CD4-positive, alpha-beta T cell treated with Interleukin-4 for 1 hour (primary cell): Measurements from ENCODE around the gene TDRD6.
"Not testable (repeated sequence)": the region's sequence is repeated elsewhere in the genome, so short reads cannot be mapped to it uniquely, and the experiment has no call there.

Source experiments
- DNase-seq, 2 donors: peaks; one replicate each; pipeline ENCODE4 v3.0.0-alpha.2; 2020 to 2022

TDRD6 gene

GRCh38 chr6:46687619-46688097, at the start of gene TDRD6:
Gene TDRD6, plus strand, starts transcription at chr6:46687885. Its CDS starts 244 bp downstream, at chr6:46688129.
- DNase-seq = no peak

GRCh38 chr6:46637933-46638332, 49.8 kb upstream of the TDRD6 start:
- DNase-seq = no peak

DNA sequence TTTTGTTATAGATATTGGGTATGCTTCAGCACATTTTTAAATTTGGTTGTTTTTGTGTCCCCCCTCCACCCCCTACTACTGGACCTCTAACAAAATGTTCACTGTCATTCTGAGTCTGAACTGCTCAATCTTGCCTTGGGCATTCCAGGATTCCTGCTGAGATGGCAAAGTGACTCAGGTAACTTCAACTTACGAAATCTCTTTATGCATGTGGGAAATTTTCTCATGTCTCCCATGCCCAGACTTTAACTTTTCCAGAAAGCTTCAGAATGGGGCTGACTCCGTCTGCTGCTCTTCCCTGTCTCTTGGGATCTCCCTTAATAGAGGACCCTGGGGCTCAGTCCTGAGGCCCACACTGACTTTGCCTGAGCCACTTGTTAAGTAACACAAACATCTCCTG, 49.0 kb upstream of the TDRD6 start:
- DNase-seq = no peak

DNA sequence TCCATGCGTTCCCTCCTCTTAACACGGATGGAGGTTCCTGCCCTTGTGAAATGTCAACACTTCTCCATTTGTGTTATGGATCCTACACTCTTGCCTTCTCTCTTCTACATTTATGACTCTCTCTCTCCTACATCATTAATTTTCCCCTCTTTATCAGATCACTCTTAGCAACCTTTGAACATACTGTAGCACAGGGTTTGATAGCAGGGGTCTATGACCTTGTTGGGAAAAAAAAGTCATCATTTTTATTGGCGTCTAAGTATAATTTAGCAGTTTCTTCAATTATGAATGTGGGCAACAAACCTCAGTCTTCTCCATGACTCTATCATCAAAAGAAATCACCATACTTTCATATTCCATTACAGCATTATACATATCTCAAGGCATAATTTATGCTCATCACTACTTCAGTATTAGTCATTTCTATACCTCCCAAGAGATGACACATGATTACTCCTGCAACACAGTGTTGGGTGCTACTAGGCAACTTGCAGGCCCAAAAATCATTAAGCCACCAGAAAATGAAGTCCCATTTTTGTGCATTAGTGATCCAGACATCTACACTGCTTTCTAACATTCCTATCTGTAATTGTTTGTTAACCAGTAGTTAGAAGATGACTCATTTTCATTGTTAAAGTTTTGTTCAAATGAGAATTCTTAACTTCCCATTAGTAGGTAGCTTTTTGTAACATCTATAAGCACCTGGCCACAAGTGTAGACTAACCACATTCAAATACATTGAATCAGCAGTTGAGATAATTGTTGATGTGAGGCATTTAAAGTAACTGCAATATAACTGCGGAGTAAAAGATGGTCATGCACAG, 44.5 kb upstream of the TDRD6 start:
- DNase-seq = no peak

GRCh38 chr6:46645265-46645664, 42.4 kb upstream of the TDRD6 start:
- no peak for DNase-seq

- DNase-seq = not testable (repeated sequence)
Observed at GRCh38 chr6:46648108-46648507, 39.6 kb upstream of the TDRD6 start.

DNA sequence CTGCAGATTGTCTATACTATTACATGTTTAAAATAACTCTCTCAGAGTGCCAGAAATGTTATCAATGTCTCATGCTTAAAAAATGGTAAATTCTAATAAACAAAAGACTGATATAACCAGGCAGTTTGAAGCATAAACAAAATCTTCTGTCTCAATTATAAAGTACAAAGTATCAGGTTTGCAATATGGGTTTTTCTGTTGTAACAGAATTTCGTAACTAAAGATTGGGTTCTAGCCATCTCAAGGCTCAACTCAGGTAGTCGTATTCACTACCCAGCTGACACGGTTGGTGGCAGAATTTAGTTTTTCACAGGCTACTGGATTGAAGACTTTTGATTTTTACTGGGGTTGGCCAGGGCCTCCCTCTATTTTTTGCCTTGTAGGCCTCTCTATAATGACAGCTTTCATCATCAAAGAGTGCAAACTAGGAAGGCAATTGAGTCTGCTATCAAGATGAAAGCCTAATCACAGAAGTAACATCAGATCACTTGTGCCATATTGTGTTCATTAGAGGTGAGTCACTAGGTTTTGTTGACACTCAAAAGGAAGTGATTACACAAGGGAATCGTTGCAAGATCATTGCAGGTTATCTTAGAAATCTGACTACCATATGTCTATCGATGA, 38.7 kb upstream of the TDRD6 start:
- DNase-seq = no peak

GRCh38 chr6:46651006-46651405, 36.7 kb upstream of the TDRD6 start:
- no peak for DNase-seq

GRCh38 chr6:46651816-46652215, 35.9 kb upstream of the TDRD6 start:
- DNase-seq = no peak

DNA sequence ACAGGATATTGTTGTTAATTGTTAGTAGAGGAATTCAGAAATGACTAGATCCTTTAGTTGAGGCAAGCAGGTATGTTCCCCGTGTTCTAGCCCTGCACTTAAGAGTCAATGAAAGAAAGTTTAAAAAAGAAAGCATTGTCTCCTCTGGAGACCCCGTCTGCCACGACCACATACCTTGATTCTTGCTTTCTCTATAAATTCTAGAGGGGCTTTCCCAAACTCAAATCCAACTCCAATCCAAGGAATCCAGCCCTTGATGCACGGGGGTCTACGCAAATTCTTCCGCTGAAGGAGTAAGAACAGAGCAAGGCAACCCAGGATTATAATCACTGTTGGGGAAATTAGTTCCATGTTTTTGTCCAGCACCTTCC, 35.5 kb upstream of the TDRD6 start:
- DNase-seq = no peak

DNA sequence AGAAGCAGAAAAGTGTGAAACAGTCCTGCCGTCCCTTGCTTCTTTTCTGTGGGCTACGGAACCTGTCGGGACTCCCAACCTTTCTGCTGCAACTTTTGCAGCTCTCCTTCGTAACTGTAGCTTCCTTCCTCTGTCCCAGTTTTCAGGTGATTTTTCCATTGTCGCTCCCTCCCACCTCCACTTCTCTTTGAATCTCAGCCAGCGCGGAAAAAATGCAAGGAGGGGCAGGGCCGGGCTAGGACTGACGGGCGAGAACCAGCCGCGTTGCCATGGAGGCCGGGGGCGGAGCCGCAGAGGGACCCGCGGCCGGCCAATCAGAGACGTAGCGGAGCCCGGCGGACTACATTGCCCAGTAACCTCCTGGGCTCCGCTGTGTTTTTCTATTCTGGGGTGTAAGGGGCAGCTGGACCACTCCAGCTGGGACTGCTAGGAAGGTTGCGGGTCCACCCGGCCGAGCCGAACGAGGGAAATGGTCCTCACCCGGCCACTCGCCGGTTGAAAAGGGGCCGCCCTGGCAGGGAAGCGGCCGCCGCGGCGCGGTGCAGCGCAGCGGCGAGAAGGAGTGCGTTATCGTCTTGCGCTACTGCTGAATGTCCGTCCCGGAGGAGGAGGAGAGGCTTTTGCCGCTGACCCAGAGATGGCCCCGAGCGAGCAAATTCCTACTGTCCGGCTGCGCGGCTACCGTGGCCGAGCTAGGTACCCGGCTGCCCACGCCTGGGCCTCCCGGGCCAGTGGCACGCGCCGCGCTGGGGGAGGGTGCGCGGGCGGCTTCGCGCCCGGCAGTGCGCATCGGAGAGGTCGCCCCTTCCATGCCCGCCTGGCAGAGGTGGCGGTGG, 34.9 kb upstream of the TDRD6 start, which contains the start of the genes CYP39A1 and SLC25A27:
CYP39A1 (minus strand) TSS at position 216 of the 836 bp plus-strand sequence. CDS start 236 bp downstream, outside the sequence.
SLC25A27 (plus strand) TSS at position 373 of the 836 bp plus-strand sequence; CDS start at position 591, 218 bp downstream.
- peak; percentile 74 to 81 for DNase-seq

GRCh38 chr6:46653439-46654195, 34.1 kb upstream of the TDRD6 start:
- DNase-seq = no peak

DNA sequence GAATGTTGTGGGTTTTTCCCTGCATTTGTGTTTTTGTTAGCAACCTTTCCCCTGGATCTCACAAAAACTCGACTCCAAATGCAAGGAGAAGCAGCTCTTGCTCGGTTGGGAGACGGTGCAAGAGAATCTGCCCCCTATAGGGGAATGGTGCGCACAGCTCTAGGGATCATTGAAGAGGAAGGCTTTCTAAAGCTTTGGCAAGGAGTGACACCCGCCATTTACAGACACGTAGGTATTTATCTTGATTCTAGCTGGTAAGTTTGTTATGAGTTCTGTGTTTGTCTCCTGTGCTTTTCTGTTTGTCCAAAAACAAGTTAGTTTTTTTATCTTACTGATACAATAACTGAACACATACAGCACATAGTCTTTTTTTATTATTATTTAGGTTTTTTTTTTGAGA, 31.9 kb upstream of the TDRD6 start:
- no peak for DNase-seq

DNA sequence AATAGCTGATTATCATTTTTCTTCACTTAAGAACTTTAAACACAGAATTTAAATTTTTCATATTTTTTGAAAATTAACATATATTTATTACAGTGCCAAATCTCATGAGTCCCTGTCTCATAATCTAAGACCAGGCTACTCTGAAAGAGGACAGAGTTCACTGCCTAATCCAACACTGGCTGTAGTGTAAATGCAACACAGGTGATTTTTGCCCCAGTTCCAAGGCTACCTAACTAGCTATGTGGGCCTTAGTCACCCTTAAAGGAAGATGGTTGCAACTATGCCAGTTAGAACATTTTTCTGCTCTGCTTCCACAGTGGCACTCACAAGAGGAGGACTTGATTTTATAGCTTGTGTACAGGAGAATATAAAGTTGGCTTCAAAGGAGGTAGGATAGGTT, 30.0 kb upstream of the TDRD6 start:
- no peak for DNase-seq

GRCh38 chr6:46661483-46661882, 26.2 kb upstream of the TDRD6 start:
- DNase-seq = no peak

DNA sequence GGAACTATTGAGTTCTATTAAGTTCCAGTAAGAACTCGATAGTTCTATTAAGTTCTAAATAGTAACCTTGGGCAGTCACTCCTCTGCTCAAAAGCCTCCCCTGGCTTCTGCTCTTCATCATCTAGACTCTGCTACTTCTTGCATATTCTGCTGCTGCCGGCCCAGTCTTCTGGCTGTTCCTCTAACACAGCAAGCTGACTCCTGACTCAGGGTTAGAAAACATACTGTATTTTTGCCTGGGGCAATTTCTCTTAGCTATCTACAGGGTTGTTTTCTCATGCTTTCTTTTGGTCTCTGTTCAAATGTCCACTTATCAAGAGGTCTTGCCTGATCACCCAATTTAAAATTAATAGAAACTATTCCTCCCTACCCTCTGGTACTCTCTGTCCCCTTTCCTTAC, 20.3 kb upstream of the TDRD6 start:
- DNase-seq = no peak

GRCh38 chr6:46674410-46674809, 13.3 kb upstream of the TDRD6 start:
- no peak for DNase-seq

- DNase-seq = no peak
Observed at GRCh38 chr6:46676604-46677313, 10.9 kb upstream of the TDRD6 start.

DNA sequence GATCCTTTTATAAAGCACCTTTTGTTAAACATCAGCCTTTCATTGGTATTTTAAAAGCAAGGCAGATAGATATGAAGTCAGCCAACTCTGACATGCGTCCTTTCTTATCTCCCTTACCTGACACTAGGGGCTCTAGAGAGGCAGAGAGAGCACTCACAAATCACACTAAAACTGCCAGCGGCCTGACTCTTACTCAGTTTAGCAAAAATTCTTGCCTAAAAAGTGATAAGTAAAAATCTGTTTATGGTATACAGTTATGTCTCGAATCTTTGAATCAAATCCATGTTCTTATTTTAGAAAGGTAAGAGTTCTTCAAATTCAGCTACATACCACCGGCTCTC, 10.4 kb upstream of the TDRD6 start:
- DNase-seq = no peak

DNA sequence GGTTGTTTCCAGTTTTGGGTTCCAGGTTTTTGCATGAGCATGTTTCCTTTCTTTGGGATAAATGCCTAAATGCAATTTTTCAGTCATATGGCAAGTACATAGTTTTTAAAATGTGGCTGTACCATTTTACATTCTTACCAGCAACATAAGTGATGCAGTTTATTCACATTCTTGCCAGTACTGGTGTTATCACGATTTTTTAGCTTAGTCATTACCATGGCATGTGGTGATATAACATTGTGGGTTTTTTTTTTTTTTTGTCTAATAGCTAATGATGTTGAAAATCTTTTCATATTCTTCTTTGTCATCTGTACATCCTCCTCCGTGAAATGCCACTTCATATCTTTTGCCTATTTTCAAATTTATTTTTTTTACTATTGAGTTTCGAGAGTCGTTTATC, 2.9 kb upstream of the TDRD6 start:
- no peak for DNase-seq

DNA sequence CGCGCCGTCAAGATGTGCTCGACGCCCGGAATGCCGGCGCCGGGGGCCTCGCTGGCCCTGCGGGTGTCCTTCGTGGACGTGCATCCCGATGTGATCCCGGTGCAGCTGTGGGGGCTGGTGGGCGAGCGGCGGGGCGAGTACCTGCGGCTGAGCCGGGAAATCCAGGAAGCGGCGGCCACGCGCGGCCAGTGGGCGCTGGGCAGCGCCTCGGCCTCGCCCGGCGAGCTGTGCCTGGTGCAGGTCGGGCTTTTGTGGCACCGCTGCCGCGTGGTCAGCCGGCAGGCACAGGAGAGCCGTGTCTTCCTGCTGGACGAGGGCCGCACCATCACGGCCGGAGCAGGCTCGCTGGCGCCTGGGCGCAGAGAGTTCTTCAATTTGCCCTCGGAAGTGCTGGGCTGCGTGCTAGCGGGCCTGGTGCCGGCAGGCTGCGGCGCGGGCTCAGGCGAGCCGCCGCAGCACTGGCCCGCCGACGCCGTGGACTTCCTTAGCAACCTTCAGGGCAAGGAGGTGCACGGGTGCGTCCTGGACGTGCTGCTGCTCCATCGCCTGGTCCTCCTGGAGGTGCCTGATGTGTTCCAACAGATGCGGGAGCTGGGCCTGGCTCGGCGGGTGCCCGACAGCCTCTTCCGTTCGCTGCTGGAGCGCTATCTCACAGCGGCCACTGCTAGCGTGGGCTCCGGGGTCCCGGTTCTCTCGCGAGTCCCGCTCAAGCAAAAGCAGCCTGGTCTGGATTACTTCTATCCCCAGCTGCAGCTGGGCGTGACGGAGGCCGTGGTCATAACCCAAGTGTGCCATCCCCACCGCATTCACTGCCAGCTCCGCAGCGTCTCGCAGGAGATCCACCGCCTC, 656 bp downstream of the TDRD6 start:
- no peak for DNase-seq
